Fibroblast of lung (primary cell): ENCODE results near the gene ZIC1. TPM values are rescaled to one million over a fixed set of nuclear protein-coding genes. Genes with fewer than 3 reads are reported as not detected.

ENCODE experiments used
- DNase-seq, 2 donors: peaks; one replicate each; pipeline versions ENCODE4 v3.0.0 to v3.0.0-alpha.2; 2010; ENCODE audit warnings: low read depth in 2 of 2
- H2AFZ ChIP-seq: 2 replicates; pipeline ENCODE4 v1.5.1; 2012; ENCODE audit warnings: low read length, control low read depth, inconsistent platforms
- H3K27ac ChIP-seq: 2 replicates; pipeline ENCODE4 v1.5.1; 2011; ENCODE audit warnings: low read length, control low read depth; ENCODE audit not compliant: insufficient read depth
- H3K27me3 ChIP-seq: 2 replicates; pipeline ENCODE4 v1.5.1; 2011; ENCODE audit warnings: mild to moderate bottlenecking, low read length; ENCODE audit not compliant: control insufficient read depth, insufficient read depth
- H3K36me3 ChIP-seq: 2 replicates; pipeline ENCODE4 v1.5.1; 2011; ENCODE audit warnings: low read length; ENCODE audit not compliant: control insufficient read depth, insufficient read depth
- H3K4me1 ChIP-seq: 2 replicates; pipeline ENCODE4 v1.5.1; 2011; ENCODE audit warnings: low read length; ENCODE audit not compliant: control insufficient read depth, insufficient read depth; ENCODE audit errors: extremely low read depth
- H3K4me2 ChIP-seq: 2 replicates; pipeline ENCODE4 v1.5.1; 2011; ENCODE audit warnings: low read length, control low read depth; ENCODE audit not compliant: insufficient read depth; ENCODE audit errors: extremely low read depth
- H3K4me3 ChIP-seq, 4 experiments: fragments of 200-600 bp in 1 of 4; sonication (generic) in 1 of 4; replicated peaks in 1 of 4; 2 replicates each; pipeline ENCODE4 v1.5.1; 2011 to 2016; ENCODE audit warnings: low read length in 4 of 4, low read depth in 3 of 4, mild to moderate bottlenecking in 3 of 4, control low read depth in 2 of 4, inconsistent platforms in 1 of 4, mixed read lengths in 1 of 4; ENCODE audit not compliant: insufficient read depth in 1 of 4; ENCODE audit errors: control extremely low read depth in 1 of 4
- H3K79me2 ChIP-seq: 2 replicates; pipeline ENCODE4 v1.5.1; 2012; ENCODE audit warnings: mild to moderate bottlenecking, low read length, inconsistent platforms; ENCODE audit not compliant: control insufficient read depth, insufficient read depth
- H3K9ac ChIP-seq: 2 replicates; pipeline ENCODE4 v1.5.1; 2011; ENCODE audit warnings: mild to moderate bottlenecking, low read length, control low read depth; ENCODE audit not compliant: insufficient read depth
- H3K9me3 ChIP-seq: 2 replicates; pipeline ENCODE4 v1.5.1; 2012; ENCODE audit warnings: low read depth, low read length; ENCODE audit not compliant: control insufficient read depth, insufficient read depth
- H4K20me1 ChIP-seq: 2 replicates; pipeline ENCODE4 v1.5.1; 2011; ENCODE audit warnings: low read length; ENCODE audit not compliant: control insufficient read depth, insufficient read depth; ENCODE audit errors: extremely low read depth
- EZH2 ChIP-seq: IDR thresholded peaks from 2 replicates; pipeline ENCODE4 v1.5.1; 2012; ENCODE audit warnings: low read length, control low read depth, mild to moderate bottlenecking; ENCODE audit errors: missing control alignments
- polyA plus RNA-seq, 2 donors: library from polyadenylated mRNA; depleted of rRNA in 1 of 2; stranded (reverse) in 1 of 2; unstranded in 1 of 2; fragments of >200 nt; gene quantifications; 2 replicates each; pipeline ENCODE4 v1.2.1, GENCODE V29; 2011 to 2012; ENCODE audit warnings: missing spikeins in 1 of 2
- total RNA-seq: library from RNA; depleted of rRNA; stranded (reverse); fragments of >200 nt; gene quantifications from 2 replicates; pipeline ENCODE4 v1.2.1, GENCODE V29; 2014
- TF ChIP-seq, protein P1 (sequence below), 2 donors: IDR thresholded peaks in 1 of 2; conservative IDR thresholded peaks in 1 of 2; 1 replicate in 1 of 2; 2 replicates in 1 of 2; pipeline ENCODE4 v1.5.1; 2011 to 2012; ENCODE audit warnings: low read length in 2 of 2, control low read depth in 1 of 2, inconsistent platforms in 1 of 2, low read depth in 1 of 2, mild to moderate bottlenecking in 1 of 2

ZIC1 gene
- total and polyA plus RNA-seq, 2 donors (not counting 1 experiment from before 2014, with no cell fraction given), result 0.11 TPM; not detected in 1

DNA sequence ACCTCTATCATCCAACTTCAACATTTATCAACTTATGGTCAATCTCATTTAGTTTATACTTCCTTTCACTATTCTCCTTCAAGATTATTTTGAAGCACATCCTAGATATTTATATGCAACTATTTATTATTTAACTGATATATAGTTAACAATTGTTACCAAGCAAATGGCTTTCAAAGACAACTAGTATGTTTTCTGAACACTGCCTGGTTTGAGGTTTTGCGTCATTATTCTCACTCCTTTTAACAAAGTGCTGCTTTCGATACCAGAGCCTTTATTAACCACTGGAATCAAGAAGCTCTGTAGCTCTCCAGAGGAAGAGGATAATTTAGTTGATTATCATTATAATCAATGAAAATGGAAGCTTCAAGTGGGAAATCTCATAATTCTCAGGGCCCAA lies 19.6 kb downstream of the ZIC1 start:
- no peak overlapping the region for H3K9ac ChIP-seq
- H3K9me3 ChIP-seq, result no peaks in the 10 kb centered on the region
- H2AFZ ChIP-seq, result no peak overlapping the region
- no peak for DNase-seq
- H3K4me1 ChIP-seq, result no peaks in the 10 kb centered on the region
- no peaks in the 10 kb centered on the region for H3K36me3 ChIP-seq
- H3K4me2 ChIP-seq, result no peak overlapping the region
- no peak for TF ChIP-seq EZH2
- TF ChIP-seq, protein P1, sequence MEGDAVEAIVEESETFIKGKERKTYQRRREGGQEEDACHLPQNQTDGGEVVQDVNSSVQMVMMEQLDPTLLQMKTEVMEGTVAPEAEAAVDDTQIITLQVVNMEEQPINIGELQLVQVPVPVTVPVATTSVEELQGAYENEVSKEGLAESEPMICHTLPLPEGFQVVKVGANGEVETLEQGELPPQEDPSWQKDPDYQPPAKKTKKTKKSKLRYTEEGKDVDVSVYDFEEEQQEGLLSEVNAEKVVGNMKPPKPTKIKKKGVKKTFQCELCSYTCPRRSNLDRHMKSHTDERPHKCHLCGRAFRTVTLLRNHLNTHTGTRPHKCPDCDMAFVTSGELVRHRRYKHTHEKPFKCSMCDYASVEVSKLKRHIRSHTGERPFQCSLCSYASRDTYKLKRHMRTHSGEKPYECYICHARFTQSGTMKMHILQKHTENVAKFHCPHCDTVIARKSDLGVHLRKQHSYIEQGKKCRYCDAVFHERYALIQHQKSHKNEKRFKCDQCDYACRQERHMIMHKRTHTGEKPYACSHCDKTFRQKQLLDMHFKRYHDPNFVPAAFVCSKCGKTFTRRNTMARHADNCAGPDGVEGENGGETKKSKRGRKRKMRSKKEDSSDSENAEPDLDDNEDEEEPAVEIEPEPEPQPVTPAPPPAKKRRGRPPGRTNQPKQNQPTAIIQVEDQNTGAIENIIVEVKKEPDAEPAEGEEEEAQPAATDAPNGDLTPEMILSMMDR (conservative IDR thresholded peaks at IDR 0.05 in 1 of 2, IDR thresholded peaks at IDR 0.05 in 1 of 2; ENCODE audit: low read depth in 1 of 2, low read length in 2 of 2), result no peak
- peaks cover 13% of the 10 kb centered on the region for H3K27me3 ChIP-seq
- no peaks in the 10 kb centered on the region for H3K79me2 ChIP-seq
- H3K4me3 ChIP-seq, result no peak overlapping the region
- H3K27ac ChIP-seq, result no peak overlapping the region
- no peaks in the 10 kb centered on the region for H4K20me1 ChIP-seq

DNA sequence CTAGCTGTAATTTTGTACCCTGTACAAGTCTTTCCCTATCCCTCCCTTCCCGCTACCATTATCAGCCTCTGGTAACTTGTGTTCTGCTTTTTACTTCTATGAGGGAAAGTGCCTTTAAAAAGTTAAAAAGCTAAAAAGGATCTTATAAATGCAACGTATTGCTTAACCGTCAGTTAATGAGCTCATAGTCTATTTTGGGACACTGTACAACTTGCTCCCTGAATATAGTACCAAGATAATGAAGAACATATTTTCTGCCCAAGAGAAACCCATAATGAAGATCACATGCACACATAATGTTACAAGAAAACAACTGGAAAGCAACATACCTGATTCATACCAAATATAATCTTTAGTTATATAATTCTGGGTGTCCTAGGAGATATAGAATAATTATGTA lies 22.6 kb downstream of the ZIC1 start:
- H3K9ac ChIP-seq, result no peak overlapping the region
- H2AFZ ChIP-seq, result no peak overlapping the region
- no peaks in the 10 kb centered on the region for H3K36me3 ChIP-seq
- H3K79me2 ChIP-seq, result no peaks in the 10 kb centered on the region
- no peaks in the 10 kb centered on the region for H3K9me3 ChIP-seq
- no peaks in the 10 kb centered on the region for H3K27me3 ChIP-seq
- DNase-seq, result no peak
- H4K20me1 ChIP-seq, result no peaks in the 10 kb centered on the region
- no peak overlapping the region for H3K4me2 ChIP-seq
- no peaks in the 10 kb centered on the region for H3K4me1 ChIP-seq
- H3K4me3 ChIP-seq, result no peak overlapping the region
- H3K27ac ChIP-seq, result no peak overlapping the region
- TF ChIP-seq EZH2, result no peak
- TF ChIP-seq, protein P1 (conservative IDR thresholded peaks at IDR 0.05 in 1 of 2, IDR thresholded peaks at IDR 0.05 in 1 of 2; ENCODE audit: low read depth in 1 of 2, low read length in 2 of 2), result no peak

DNA sequence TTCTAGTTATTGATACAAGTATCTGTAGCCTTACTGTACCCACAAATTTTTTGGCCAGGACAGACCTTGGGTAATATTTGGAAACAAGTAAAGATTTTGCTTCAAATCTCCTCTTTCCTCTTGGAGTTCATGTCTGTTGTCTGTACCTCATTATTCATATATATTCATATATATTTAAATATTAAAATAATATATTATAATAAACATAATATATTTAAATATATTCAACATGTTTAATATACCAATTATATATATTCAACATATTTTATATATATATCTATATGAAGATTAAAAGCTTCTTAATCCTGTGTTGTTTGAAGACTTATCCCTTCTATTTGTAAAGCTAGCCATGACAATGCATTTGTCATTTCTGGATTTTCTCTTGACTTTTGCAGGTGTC lies 38.1 kb downstream of the ZIC1 start:
- Histone ChIP-seq H3K27ac (no peak overlapping the region), H3K36me3 (no peaks in the 10 kb centered on the region), H3K4me3 (no peak overlapping the region), H3K4me1 (no peaks in the 10 kb centered on the region), H2AFZ (no peak overlapping the region), H3K4me2 (no peak overlapping the region), H3K27me3 (no peaks in the 10 kb centered on the region), H3K9ac (no peak overlapping the region), H4K20me1 (no peaks in the 10 kb centered on the region), H3K79me2 (no peaks in the 10 kb centered on the region), H3K9me3 (no peaks in the 10 kb centered on the region)
- no peak for DNase-seq
- no peak for TF ChIP-seq EZH2
